ENCODE results near the gene TTC5.

The TTC5 gene

GRCh38 chr14:20332788-20333493 lies 27.2 kb upstream of the TTC5 start, which contains the start of gene CCNB1IP1:
Gene CCNB1IP1 (minus strand): TSS chr14:20333279. CDS start chr14:20316523, 16,756 bp downstream.
- peak within 1 kb of the TSS; percentile 84 for H3K4me2 ChIP-seq (ENCODE audit: low read length)
- peak within 1 kb of the TSS; percentile 57 for H3K27ac ChIP-seq (ENCODE audit: low read length)
- no peaks in the 10 kb centered on the region for H4K20me1 ChIP-seq (ENCODE audit: insufficient read depth, low read length)
- no peak for TF ChIP-seq EZH2phosphoT487 (IDR thresholded peaks at IDR 0.05; ENCODE audit: low read depth)
- TF ChIP-seq, protein P1, sequence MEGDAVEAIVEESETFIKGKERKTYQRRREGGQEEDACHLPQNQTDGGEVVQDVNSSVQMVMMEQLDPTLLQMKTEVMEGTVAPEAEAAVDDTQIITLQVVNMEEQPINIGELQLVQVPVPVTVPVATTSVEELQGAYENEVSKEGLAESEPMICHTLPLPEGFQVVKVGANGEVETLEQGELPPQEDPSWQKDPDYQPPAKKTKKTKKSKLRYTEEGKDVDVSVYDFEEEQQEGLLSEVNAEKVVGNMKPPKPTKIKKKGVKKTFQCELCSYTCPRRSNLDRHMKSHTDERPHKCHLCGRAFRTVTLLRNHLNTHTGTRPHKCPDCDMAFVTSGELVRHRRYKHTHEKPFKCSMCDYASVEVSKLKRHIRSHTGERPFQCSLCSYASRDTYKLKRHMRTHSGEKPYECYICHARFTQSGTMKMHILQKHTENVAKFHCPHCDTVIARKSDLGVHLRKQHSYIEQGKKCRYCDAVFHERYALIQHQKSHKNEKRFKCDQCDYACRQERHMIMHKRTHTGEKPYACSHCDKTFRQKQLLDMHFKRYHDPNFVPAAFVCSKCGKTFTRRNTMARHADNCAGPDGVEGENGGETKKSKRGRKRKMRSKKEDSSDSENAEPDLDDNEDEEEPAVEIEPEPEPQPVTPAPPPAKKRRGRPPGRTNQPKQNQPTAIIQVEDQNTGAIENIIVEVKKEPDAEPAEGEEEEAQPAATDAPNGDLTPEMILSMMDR (IDR thresholded peaks at IDR 0.05; ENCODE audit: low read depth, low read length), result no peak
- H3K9ac ChIP-seq (ENCODE audit: low read length), result peak within 1 kb of the TSS; percentile 91
- peaks cover 15% of the 10 kb centered on the region for H3K4me1 ChIP-seq (ENCODE audit: low read length)
- peaks cover 47% of the 10 kb centered on the region for H3K79me2 ChIP-seq (ENCODE audit: low read length)
- peaks cover 2% of the 10 kb centered on the region for H3K36me3 ChIP-seq (replicated peaks; ENCODE audit: low read depth, low read length)
- no peaks in the 10 kb centered on the region for H3K27me3 ChIP-seq (ENCODE audit: low read depth, low read length)
- no peaks in the 10 kb centered on the region for H3K9me3 ChIP-seq (ENCODE audit: insufficient read depth, low read length)
- H2AFZ ChIP-seq (ENCODE audit: low read depth, low read length), result peak within 1 kb of the TSS; percentile 81
- H3K4me3 ChIP-seq (ENCODE audit: low read length), result peak within 1 kb of the TSS; percentile 91

- peaks cover 20% of the 10 kb centered on the region for H3K4me1 ChIP-seq (ENCODE audit: low read length)
Observed at GRCh38 chr14:20332431-20332787, 26.7 kb upstream of the TTC5 start.

GRCh38 chr14:20331053-20331613 lies 25.4 kb upstream of the TTC5 start:
- peaks cover 9% of the 10 kb centered on the region for H3K36me3 ChIP-seq (replicated peaks; ENCODE audit: low read depth, low read length)
- peak overlapping the region; percentile 19; the same call in 1 of the 2 replicates for H3K9ac ChIP-seq (ENCODE audit: low read length)
- H3K4me2 ChIP-seq (ENCODE audit: low read length), result peak overlapping the region; percentile 38
- H2AFZ ChIP-seq (ENCODE audit: low read depth, low read length), result no peak overlapping the region
- no peaks in the 10 kb centered on the region for H3K9me3 ChIP-seq (ENCODE audit: insufficient read depth, low read length)
- TF ChIP-seq, protein P1 (IDR thresholded peaks at IDR 0.05; ENCODE audit: low read depth, low read length), result no peak
- TF ChIP-seq EZH2phosphoT487 (IDR thresholded peaks at IDR 0.05; ENCODE audit: low read depth), result no peak
- no peaks in the 10 kb centered on the region for H3K27me3 ChIP-seq (ENCODE audit: low read depth, low read length)
- H3K4me3 ChIP-seq (ENCODE audit: low read length), result peak overlapping the region; percentile 22; the same call in 1 of the 2 replicates
- H3K79me2 ChIP-seq (ENCODE audit: low read length), result peaks cover 57% of the 10 kb centered on the region
- H3K4me1 ChIP-seq (ENCODE audit: low read length), result peaks cover 24% of the 10 kb centered on the region
- H3K27ac ChIP-seq (ENCODE audit: low read length), result no peak overlapping the region
- H4K20me1 ChIP-seq (ENCODE audit: insufficient read depth, low read length), result no peaks in the 10 kb centered on the region

More at GRCh38 chr14:20332431-20332787, 26.7 kb upstream of the TTC5 start:
- Histone ChIP-seq H4K20me1 (ENCODE audit: insufficient read depth, low read length) (no peaks in the 10 kb centered on the region), H3K27ac (ENCODE audit: low read length) (peak overlapping the region; percentile 57), H3K9me3 (ENCODE audit: insufficient read depth, low read length) (no peaks in the 10 kb centered on the region), H3K27me3 (ENCODE audit: low read depth, low read length) (no peaks in the 10 kb centered on the region), H3K9ac (ENCODE audit: low read length) (peak overlapping the region; percentile 91), H3K4me2 (ENCODE audit: low read length) (peak overlapping the region; percentile 84), H2AFZ (ENCODE audit: low read depth, low read length) (no peak overlapping the region), H3K79me2 (ENCODE audit: low read length) (peaks cover 47% of the 10 kb centered on the region), H3K4me3 (ENCODE audit: low read length) (peak overlapping the region; percentile 91), H3K36me3 (replicated peaks; ENCODE audit: low read depth, low read length) (peaks cover 2% of the 10 kb centered on the region)
- no peak for TF ChIP-seq EZH2phosphoT487 (IDR thresholded peaks at IDR 0.05; ENCODE audit: low read depth)
- TF ChIP-seq, protein P1 (IDR thresholded peaks at IDR 0.05; ENCODE audit: low read depth, low read length), result no peak

- TF ChIP-seq EZH2phosphoT487 (IDR thresholded peaks at IDR 0.05; ENCODE audit: low read depth), result no peak
- TF ChIP-seq, protein P1 (IDR thresholded peaks at IDR 0.05; ENCODE audit: low read depth, low read length), result no peak
- H3K4me1 ChIP-seq (ENCODE audit: low read length), result peaks cover 24% of the 10 kb centered on the region
- H3K36me3 ChIP-seq (replicated peaks; ENCODE audit: low read depth, low read length), result peaks cover 18% of the 10 kb centered on the region
- H3K79me2 ChIP-seq (ENCODE audit: low read length), result peaks cover 57% of the 10 kb centered on the region
- no peaks in the 10 kb centered on the region for H4K20me1 ChIP-seq (ENCODE audit: insufficient read depth, low read length)
- no peak overlapping the region for H3K9ac ChIP-seq (ENCODE audit: low read length)
- H3K9me3 ChIP-seq (ENCODE audit: insufficient read depth, low read length), result no peaks in the 10 kb centered on the region
- H3K27me3 ChIP-seq (ENCODE audit: low read depth, low read length), result no peaks in the 10 kb centered on the region
- H3K4me2 ChIP-seq (ENCODE audit: low read length), result no peak overlapping the region
- H3K27ac ChIP-seq (ENCODE audit: low read length), result no peak overlapping the region
- no peak overlapping the region for H3K4me3 ChIP-seq (ENCODE audit: low read length)
- no peak overlapping the region for H2AFZ ChIP-seq (ENCODE audit: low read depth, low read length)
Observed at GRCh38 chr14:20329355-20329754, 23.6 kb upstream of the TTC5 start.

Measured in OCI-LY3 (cell line).